ENCODE measurements around the gene PLCD4. TPM values are rescaled to one million over a fixed set of nuclear protein-coding genes. Genes with fewer than 3 reads are reported as not detected.

The PLCD4 gene
- total RNA-seq (1 to 10 TPM in 4 of 9 donors, under 1 TPM in 5; 0.14 to 1.9 (median 0.67) TPM), polyA plus RNA-seq (under 1 TPM; 0.11 to 0.34 TPM)
- long read RNA-seq, donor 1, result 0 reads
- long read RNA-seq, donor 2, partial matches to known transcripts, result 1 of 6 reads
- long read RNA-seq, donor 2, other reads (novel, unspliced or antisense), result 5 of 6 reads
- long read RNA-seq, donor 3, result 0 reads

DNA sequence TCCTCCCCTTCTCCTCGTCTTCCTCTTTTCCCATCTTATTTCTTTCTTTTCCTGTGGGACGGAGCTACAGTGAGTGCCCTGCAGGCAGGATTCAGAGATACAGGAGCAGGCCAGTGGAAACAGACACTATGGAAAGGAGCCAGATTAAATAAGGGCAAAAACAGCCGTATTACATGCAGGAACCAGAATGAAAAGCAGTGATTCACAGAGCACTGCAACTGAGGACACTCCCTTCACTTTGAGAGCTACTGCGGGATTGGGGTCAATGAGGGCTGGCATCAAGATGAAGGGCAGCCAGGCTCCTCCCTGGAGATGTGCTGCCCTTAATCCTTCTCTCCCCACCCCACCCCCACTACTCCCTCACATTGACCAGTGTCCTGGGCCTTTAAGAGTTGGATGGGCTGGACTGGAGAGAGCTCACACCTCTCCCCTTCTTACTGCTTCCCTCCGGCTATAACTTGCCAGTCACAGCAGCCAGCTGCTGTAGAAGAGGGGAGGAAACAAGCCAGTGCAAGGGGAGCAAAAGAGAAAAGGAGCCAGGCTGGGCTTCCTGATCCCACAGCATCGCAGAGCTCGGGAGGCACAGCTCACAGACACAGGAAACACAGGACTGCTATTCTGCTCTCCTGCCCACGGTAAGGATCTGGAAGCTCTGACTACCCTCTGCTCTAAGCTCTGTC is at the start of gene PLCD4:
Gene PLCD4 (plus strand): TSS at position 464 of the 680 bp plus-strand sequence. CDS start 7,841 bp downstream, outside the sequence.
- Histone ChIP-seq H3K27ac (peak within 1 kb of the TSS in 4 of 12 donors; percentile 13 to 78 (median 50)), H3K36me3 (no peaks in the 10 kb centered on the region), H3K27me3 (no peaks in the 10 kb centered on the region), H3K4me3 (peak within 1 kb of the TSS in 7 of 12 donors; percentile 4 to 41 (median 30)), H3K9me3 (no peaks in the 10 kb centered on the region), H3K4me1 (peaks cover 0 to 21% (median 4%) of the 10 kb centered on the region in 12 donors)
- DNase-seq (peak in 2 of 5 donors; percentile 15 to 38), ATAC-seq (peak; percentile 16 to 87 (median 75))
- intact Hi-C loops (cut with DNase I), result no loop called here
- 16 to 34% (median 20%) methylated on average over 8 of the region's 8 CpGs for WGBS, 4 donors
- TF ChIP-seq POLR2A (IDR thresholded peaks at IDR 0.05), result no peak
- no peak for TF ChIP-seq CTCF (IDR thresholded peaks at IDR 0.05)

DNA sequence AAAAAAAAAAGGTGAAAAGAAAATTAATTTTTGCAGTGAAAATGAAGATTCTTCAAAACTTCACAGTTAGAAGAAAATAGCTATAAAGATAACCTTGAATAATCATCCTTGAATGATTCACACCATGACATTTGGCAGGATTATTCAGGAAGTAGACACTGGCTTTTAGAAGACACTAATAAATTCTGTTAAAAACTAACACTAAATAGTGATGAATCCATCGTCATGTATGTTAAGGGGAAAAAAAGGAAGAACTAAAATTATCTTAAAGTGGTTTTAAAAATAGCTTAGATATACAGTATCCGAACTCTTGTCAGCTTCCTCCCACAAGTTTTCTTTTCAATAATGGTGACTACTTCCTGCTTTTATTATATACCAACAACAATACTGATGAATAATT is 49.8 kb upstream of the PLCD4 start:
- 19 to 26% (median 23%) methylated on average over 2 of the region's 2 CpGs for WGBS, 4 donors
- peak overlapping the region in 1 of 12 donors; percentile 56 for H3K27ac ChIP-seq
- TF ChIP-seq CTCF (IDR thresholded peaks at IDR 0.05) (no peak), POLR2A (IDR thresholded peaks at IDR 0.05) (no peak)
- ATAC-seq, result no peak
- H3K36me3 ChIP-seq, result peaks cover under 1 to 98% (median 88%) of the 10 kb centered on the region in 9 donors
- intact Hi-C loops (cut with DNase I), result no loop called here
- no peaks in the 10 kb centered on the region for H3K9me3 ChIP-seq
- no peak overlapping the region for H3K4me3 ChIP-seq
- no peak for DNase-seq
- no peaks in the 10 kb centered on the region for H3K27me3 ChIP-seq
- H3K4me1 ChIP-seq, result peaks cover 0 to 13% (median 0%) of the 10 kb centered on the region in 12 donors

DNA sequence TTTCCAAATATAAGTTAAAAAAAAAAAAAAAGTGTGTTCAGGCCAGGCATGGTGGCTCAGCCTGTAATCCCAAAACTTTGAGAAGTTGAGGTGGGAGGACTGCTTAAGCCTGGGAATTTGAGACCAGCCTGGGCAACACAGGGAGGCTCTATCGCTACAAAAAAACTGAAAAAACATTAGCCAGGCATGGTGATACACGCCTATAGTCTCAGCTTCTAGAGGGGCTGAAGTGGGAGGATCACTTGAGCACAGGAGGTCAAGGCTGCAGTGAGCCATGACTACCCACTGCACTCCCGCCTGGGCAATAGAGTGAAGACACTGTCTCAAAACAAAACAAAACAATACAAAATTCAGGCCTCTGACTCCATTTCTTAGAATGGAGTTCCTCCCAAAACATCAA is 48.7 kb upstream of the PLCD4 start:
- WGBS, 4 donors, result 92 to 96% (median 93%) methylated on average over 3 of the region's 3 CpGs
- Histone ChIP-seq H3K4me1 (peaks cover 0 to 13% (median 0%) of the 10 kb centered on the region in 12 donors), H3K9me3 (no peaks in the 10 kb centered on the region), H3K27ac (no peak overlapping the region), H3K4me3 (no peak overlapping the region), H3K36me3 (peaks cover 0 to 97% (median 83%) of the 10 kb centered on the region in 9 donors), H3K27me3 (no peaks in the 10 kb centered on the region)
- no peak for DNase-seq
- no peak for TF ChIP-seq CTCF (IDR thresholded peaks at IDR 0.05)
- TF ChIP-seq POLR2A (IDR thresholded peaks at IDR 0.05), result no peak
- intact Hi-C loops (cut with DNase I), result no loop called here
- no peak for ATAC-seq

DNA sequence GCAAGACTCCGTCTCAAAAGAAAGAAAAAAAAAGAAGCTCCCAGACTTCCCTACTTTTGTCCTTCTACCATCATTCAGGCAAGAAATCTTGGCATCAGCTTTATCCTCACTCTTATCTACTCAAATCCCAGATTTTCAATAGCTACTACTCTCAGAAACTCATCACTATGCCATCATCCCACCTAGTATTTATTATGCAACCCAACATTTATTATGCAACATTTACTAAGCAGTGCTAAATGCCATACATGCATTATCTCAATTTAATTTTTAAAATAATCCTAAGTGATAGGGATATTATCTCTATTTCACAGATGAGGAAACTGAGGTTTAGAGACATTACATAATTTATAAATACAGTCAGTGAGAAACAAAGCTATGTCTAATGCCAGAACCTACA is 43.6 kb upstream of the PLCD4 start:
- no peak for TF ChIP-seq POLR2A (IDR thresholded peaks at IDR 0.05)
- TF ChIP-seq CTCF (IDR thresholded peaks at IDR 0.05), result no peak
- intact Hi-C loops (cut with DNase I), result loop anchor here in 2 of 10 donors (10.0 kb wide), 2 partner anchors 91 to 159 kb away; partner anchors contain the start of genes BCS1L (in 1 of the 2) and ZNF142 (in 1 of the 2)
- Histone ChIP-seq H3K27ac (no peak overlapping the region), H3K36me3 (peaks cover 0 to 60% (median 46%) of the 10 kb centered on the region in 9 donors), H3K4me1 (peaks cover 0 to 20% (median 9%) of the 10 kb centered on the region in 12 donors), H3K4me3 (no peak overlapping the region), H3K27me3 (no peaks in the 10 kb centered on the region), H3K9me3 (no peaks in the 10 kb centered on the region)
- DNase-seq (no peak), ATAC-seq (no peak)
- WGBS, 4 donors, result 80 to 100% (median 92%) methylated on average over 1 of the region's 1 CpG
